WTC11 (cell line): ENCODE measurements around the gene M1AP. TPM values are rescaled to one million over a fixed set of nuclear protein-coding genes. Genes with fewer than 3 reads are reported as not detected.

Experiments used
- ATAC-seq: fragments of 200-7000 bp; cut with Tn5 transposase; 2 replicates; pipeline ENCODE4 v1.10.0; 2021; ENCODE audit warnings: mild to moderate bottlenecking, moderate library complexity
- CTCF ChIA-PET: fragments of 300-600 bp; sonication (Branson Sonifier 250); formaldehyde crosslinking; loops from one replicate; lab custom pipeline; 2021; ENCODE audit warnings: antibody characterized with exemption; lab: Charles Lee
- POLR2A ChIA-PET: fragments of 350-600 bp; sonication (Branson Sonifier 250); formaldehyde crosslinking; loops from one replicate; lab custom pipeline; 2021; ENCODE audit warnings: antibody characterized with exemption; lab: Charles Lee
- DNase-seq: peaks from one replicate; pipeline ENCODE4 v3.0.0; 2021; ENCODE audit warnings: low spot score
- H3K27ac Mint-ChIP-seq: 2 replicates; pipeline ENCODE4 v1.8.0; 2021; ENCODE audit warnings: mixed read lengths
- H3K27me3 Mint-ChIP-seq: 2 replicates; pipeline ENCODE4 v1.8.0; 2021; ENCODE audit warnings: low read depth, mild to moderate bottlenecking, moderate library complexity, mixed read lengths
- H3K36me3 Mint-ChIP-seq: 2 replicates; pipeline ENCODE4 v1.8.0; 2021; ENCODE audit warnings: mixed read lengths
- H3K4me1 Mint-ChIP-seq: 2 replicates; pipeline ENCODE4 v1.8.0; 2022; ENCODE audit warnings: mixed read lengths
- H3K4me3 Mint-ChIP-seq: 2 replicates; pipeline ENCODE4 v1.8.0; 2021; ENCODE audit warnings: mild to moderate bottlenecking, moderate library complexity, mixed read lengths
- H3K9me3 Mint-ChIP-seq: 2 replicates; pipeline ENCODE4 v1.8.0; 2021; ENCODE audit warnings: mixed read lengths
- ATF3 ChIP-seq: sonication (generic); formaldehyde crosslinking; conservative IDR thresholded peaks from 2 replicates; pipeline ENCODE4 v1.8.1; 2022; ENCODE audit warnings: mild to moderate bottlenecking, missing genetic modification reagents
- ERG ChIP-seq: fragments of 250-450 bp; sonication (Bioruptor Pico); IDR thresholded peaks from 2 replicates; pipeline ENCODE4 v1.8.0; 2021; ENCODE audit warnings: mild to moderate bottlenecking
- FOXJ3 ChIP-seq: sonication (generic); formaldehyde crosslinking; IDR thresholded peaks from 2 replicates; pipeline ENCODE4 v1.9.0; 2021; ENCODE audit warnings: missing genetic modification reagents, mild to moderate bottlenecking, borderline replicate concordance
- FOXK1 ChIP-seq: sonication (generic); formaldehyde crosslinking; IDR thresholded peaks from 2 replicates; pipeline ENCODE4 v1.8.0; 2022; ENCODE audit warnings: mild to moderate bottlenecking, moderate library complexity, missing genetic modification reagents
- GABPB1 ChIP-seq: sonication (generic); formaldehyde crosslinking; IDR thresholded peaks from 2 replicates; pipeline ENCODE4 v1.8.1; 2023; ENCODE audit warnings: mild to moderate bottlenecking, missing genetic modification reagents
- MXD4 ChIP-seq: fragments of 250-450 bp; sonication (Bioruptor Pico); IDR thresholded peaks from 2 replicates; pipeline ENCODE4 v1.8.0; 2021; ENCODE audit warnings: mild to moderate bottlenecking, moderate library complexity, borderline replicate concordance
- NFATC4 ChIP-seq: fragments of 250-450 bp; sonication (Bioruptor Pico); IDR thresholded peaks from 2 replicates; pipeline ENCODE4 v1.9.0; 2021; ENCODE audit warnings: mild to moderate bottlenecking
- NFE2L1 ChIP-seq: sonication (generic); formaldehyde crosslinking; IDR thresholded peaks from 2 replicates; pipeline ENCODE4 v1.8.1; 2023; ENCODE audit warnings: missing genetic modification reagents
- OVOL2 ChIP-seq: fragments of 250-450 bp; sonication (Bioruptor Pico); IDR thresholded peaks from 2 replicates; pipeline ENCODE4 v1.9.0; 2021; ENCODE audit warnings: mild to moderate bottlenecking, borderline replicate concordance
- RORB ChIP-seq: fragments of 250-450 bp; sonication (Bioruptor Pico); IDR thresholded peaks from 2 replicates; pipeline ENCODE4 v1.9.0; 2021; ENCODE audit warnings: mild to moderate bottlenecking
- SOX15 ChIP-seq: fragments of 250-450 bp; sonication (Bioruptor Pico); IDR thresholded peaks from 2 replicates; pipeline ENCODE4 v1.9.0; 2021; ENCODE audit warnings: mild to moderate bottlenecking
- ZNF263 ChIP-seq: sonication (generic); formaldehyde crosslinking; IDR thresholded peaks from 2 replicates; pipeline ENCODE4 v1.8.1; 2022; ENCODE audit warnings: low read depth, mild to moderate bottlenecking, moderate library complexity, missing genetic modification reagents
- ZNF423 ChIP-seq: fragments of 250-450 bp; sonication (Bioruptor Pico); IDR thresholded peaks from 2 replicates; pipeline ENCODE4 v2.1.2; 2022; ENCODE audit warnings: mild to moderate bottlenecking, moderate library complexity
- total RNA-seq: library from RNA; stranded (reverse); gene quantifications from 3 replicates; pipeline ENCODE4 v1.2.3, GENCODE V29; 2021
- TF ChIP-seq, protein P1 (sequence below): sonication (generic); formaldehyde crosslinking; IDR thresholded peaks from 2 replicates; pipeline ENCODE4 v1.8.1; 2023; ENCODE audit warnings: mild to moderate bottlenecking, missing genetic modification reagents, moderate library complexity
- TF ChIP-seq, protein P2 (sequence below): fragments of 250-450 bp; sonication (Bioruptor Pico); IDR thresholded peaks from 2 replicates; pipeline ENCODE4 v1.9.0; 2021; ENCODE audit warnings: mild to moderate bottlenecking
- TF ChIP-seq, protein P3 (sequence below): sonication (generic); formaldehyde crosslinking; IDR thresholded peaks from 2 replicates; pipeline ENCODE4 v1.8.1; 2023; ENCODE audit warnings: mild to moderate bottlenecking, missing genetic modification reagents, borderline replicate concordance
- TF ChIP-seq, protein P4 (sequence below): sonication (generic); formaldehyde crosslinking; IDR thresholded peaks from 2 replicates; pipeline ENCODE4 v1.8.0; 2022; ENCODE audit warnings: mild to moderate bottlenecking, missing genetic modification reagents
- TF ChIP-seq, protein P5 (sequence below): sonication (generic); formaldehyde crosslinking; IDR thresholded peaks from 2 replicates; pipeline ENCODE4 v1.8.1; 2023; ENCODE audit warnings: mild to moderate bottlenecking, missing genetic modification reagents, moderate library complexity
- TF ChIP-seq, protein P6 (sequence below): sonication (generic); formaldehyde crosslinking; IDR thresholded peaks from 2 replicates; pipeline ENCODE4 v1.8.0; 2023; ENCODE audit warnings: missing genetic modification reagents

The M1AP gene
- total RNA-seq, 1 experiment from 2014 or later: 5.9 TPM

GRCh38 chr2:74625658-74626425 lies 22.3 kb downstream of the M1AP start:
- ChIA-PET POLR2A (no interaction called here), CTCF (interaction anchor here (0.5 to 1.6 kb wide), 7 partner anchors 15 to 144 kb away, joined by 3 to 8 read pairs (median 4); partner anchors contain the start of genes CCDC142 and SEMA4F)
- Mint-ChIP-seq H3K27me3 (no peaks in the 10 kb centered on the region), H3K27ac (no peak overlapping the region), H3K36me3 (no peaks in the 10 kb centered on the region), H3K9me3 (no peaks in the 10 kb centered on the region), H3K4me3 (no peak overlapping the region), H3K4me1 (no peaks in the 10 kb centered on the region)
- DNase-seq (no peak), ATAC-seq (peak; percentile 28; the same call in 1 of the 2 replicates)
- TF ChIP-seq, protein P1, sequence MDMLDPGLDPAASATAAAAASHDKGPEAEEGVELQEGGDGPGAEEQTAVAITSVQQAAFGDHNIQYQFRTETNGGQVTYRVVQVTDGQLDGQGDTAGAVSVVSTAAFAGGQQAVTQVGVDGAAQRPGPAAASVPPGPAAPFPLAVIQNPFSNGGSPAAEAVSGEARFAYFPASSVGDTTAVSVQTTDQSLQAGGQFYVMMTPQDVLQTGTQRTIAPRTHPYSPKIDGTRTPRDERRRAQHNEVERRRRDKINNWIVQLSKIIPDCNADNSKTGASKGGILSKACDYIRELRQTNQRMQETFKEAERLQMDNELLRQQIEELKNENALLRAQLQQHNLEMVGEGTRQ: no peak
- TF ChIP-seq ZNF423 (CRISPR knock-in tag) (no peak), RORB (CRISPR knock-in tag) (no peak), FOXK1 (CRISPR knock-in tag) (no peak), NFATC4 (CRISPR knock-in tag) (no peak), GABPB1 (no peak), SOX15 (CRISPR knock-in tag) (no peak), ZNF263 (CRISPR knock-in tag) (no peak), MXD4 (CRISPR knock-in tag) (no peak), ERG (CRISPR knock-in tag) (no peak), ATF3 (CRISPR knock-in tag) (no peak), NFE2L1 (CRISPR knock-in tag) (no peak), FOXJ3 (CRISPR knock-in tag) (no peak), OVOL2 (no peak)
- TF ChIP-seq, protein P2, sequence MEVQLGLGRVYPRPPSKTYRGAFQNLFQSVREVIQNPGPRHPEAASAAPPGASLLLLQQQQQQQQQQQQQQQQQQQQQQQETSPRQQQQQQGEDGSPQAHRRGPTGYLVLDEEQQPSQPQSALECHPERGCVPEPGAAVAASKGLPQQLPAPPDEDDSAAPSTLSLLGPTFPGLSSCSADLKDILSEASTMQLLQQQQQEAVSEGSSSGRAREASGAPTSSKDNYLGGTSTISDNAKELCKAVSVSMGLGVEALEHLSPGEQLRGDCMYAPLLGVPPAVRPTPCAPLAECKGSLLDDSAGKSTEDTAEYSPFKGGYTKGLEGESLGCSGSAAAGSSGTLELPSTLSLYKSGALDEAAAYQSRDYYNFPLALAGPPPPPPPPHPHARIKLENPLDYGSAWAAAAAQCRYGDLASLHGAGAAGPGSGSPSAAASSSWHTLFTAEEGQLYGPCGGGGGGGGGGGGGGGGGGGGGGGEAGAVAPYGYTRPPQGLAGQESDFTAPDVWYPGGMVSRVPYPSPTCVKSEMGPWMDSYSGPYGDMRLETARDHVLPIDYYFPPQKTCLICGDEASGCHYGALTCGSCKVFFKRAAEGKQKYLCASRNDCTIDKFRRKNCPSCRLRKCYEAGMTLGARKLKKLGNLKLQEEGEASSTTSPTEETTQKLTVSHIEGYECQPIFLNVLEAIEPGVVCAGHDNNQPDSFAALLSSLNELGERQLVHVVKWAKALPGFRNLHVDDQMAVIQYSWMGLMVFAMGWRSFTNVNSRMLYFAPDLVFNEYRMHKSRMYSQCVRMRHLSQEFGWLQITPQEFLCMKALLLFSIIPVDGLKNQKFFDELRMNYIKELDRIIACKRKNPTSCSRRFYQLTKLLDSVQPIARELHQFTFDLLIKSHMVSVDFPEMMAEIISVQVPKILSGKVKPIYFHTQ (CRISPR knock-in tag): no peak
- TF ChIP-seq, protein P3, sequence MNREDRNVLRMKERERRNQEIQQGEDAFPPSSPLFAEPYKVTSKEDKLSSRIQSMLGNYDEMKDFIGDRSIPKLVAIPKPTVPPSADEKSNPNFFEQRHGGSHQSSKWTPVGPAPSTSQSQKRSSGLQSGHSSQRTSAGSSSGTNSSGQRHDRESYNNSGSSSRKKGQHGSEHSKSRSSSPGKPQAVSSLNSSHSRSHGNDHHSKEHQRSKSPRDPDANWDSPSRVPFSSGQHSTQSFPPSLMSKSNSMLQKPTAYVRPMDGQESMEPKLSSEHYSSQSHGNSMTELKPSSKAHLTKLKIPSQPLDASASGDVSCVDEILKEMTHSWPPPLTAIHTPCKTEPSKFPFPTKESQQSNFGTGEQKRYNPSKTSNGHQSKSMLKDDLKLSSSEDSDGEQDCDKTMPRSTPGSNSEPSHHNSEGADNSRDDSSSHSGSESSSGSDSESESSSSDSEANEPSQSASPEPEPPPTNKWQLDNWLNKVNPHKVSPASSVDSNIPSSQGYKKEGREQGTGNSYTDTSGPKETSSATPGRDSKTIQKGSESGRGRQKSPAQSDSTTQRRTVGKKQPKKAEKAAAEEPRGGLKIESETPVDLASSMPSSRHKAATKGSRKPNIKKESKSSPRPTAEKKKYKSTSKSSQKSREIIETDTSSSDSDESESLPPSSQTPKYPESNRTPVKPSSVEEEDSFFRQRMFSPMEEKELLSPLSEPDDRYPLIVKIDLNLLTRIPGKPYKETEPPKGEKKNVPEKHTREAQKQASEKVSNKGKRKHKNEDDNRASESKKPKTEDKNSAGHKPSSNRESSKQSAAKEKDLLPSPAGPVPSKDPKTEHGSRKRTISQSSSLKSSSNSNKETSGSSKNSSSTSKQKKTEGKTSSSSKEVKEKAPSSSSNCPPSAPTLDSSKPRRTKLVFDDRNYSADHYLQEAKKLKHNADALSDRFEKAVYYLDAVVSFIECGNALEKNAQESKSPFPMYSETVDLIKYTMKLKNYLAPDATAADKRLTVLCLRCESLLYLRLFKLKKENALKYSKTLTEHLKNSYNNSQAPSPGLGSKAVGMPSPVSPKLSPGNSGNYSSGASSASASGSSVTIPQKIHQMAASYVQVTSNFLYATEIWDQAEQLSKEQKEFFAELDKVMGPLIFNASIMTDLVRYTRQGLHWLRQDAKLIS (CRISPR knock-in tag): no peak
- TF ChIP-seq, protein P4, sequence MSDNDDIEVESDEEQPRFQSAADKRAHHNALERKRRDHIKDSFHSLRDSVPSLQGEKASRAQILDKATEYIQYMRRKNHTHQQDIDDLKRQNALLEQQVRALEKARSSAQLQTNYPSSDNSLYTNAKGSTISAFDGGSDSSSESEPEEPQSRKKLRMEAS: no peak
- TF ChIP-seq, protein P5, sequence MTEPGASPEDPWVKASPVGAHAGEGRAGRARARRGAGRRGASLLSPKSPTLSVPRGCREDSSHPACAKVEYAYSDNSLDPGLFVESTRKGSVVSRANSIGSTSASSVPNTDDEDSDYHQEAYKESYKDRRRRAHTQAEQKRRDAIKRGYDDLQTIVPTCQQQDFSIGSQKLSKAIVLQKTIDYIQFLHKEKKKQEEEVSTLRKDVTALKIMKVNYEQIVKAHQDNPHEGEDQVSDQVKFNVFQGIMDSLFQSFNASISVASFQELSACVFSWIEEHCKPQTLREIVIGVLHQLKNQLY (CRISPR knock-in tag): no peak
- TF ChIP-seq, protein P6, sequence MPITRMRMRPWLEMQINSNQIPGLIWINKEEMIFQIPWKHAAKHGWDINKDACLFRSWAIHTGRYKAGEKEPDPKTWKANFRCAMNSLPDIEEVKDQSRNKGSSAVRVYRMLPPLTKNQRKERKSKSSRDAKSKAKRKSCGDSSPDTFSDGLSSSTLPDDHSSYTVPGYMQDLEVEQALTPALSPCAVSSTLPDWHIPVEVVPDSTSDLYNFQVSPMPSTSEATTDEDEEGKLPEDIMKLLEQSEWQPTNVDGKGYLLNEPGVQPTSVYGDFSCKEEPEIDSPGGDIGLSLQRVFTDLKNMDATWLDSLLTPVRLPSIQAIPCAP (CRISPR knock-in tag): no peak
